ENCODE measurements around the gene ZNF438. TPM values are rescaled to one million over a fixed set of nuclear protein-coding genes. Genes with fewer than 3 reads are reported as not detected.

Gene ZNF438
- total and polyA plus RNA-seq, 2 of the 4 experiments (the other 2 are of a cell fraction), result 1.8 to 2.9 TPM

GRCh38 chr10:31031558-31032257 is at the start of gene ZNF438 (continued):
- no peak for TF ChIP-seq RFX5 (IDR thresholded peaks at IDR 0.05; ENCODE audit: low read depth, low read length)
- no peak for TF ChIP-seq NFE2L2 (IDR thresholded peaks at IDR 0.05; ENCODE audit: low read depth, low read length)
- 0 out of 2 replicates have a peak, but pooled peaks have one; percentile 2 for TF ChIP-seq FOS (IDR thresholded peaks at IDR 0.05; ENCODE audit: low read depth, low read length)
- no peak for TF ChIP-seq MAFK (IDR thresholded peaks at IDR 0.05; ENCODE audit: low read depth, low read length)
- TF ChIP-seq SMC3 (IDR thresholded peaks at IDR 0.05; ENCODE audit: low read depth, low read length), result peak; percentile 49

GRCh38 chr10:31076610-31076988 is 44.9 kb upstream of the ZNF438 start:
- no peaks in the 10 kb centered on the region for H3K36me3 ChIP-seq (ENCODE audit: control insufficient read depth, insufficient read depth, low read length)
- H3K9me3 ChIP-seq (ENCODE audit: control insufficient read depth, insufficient read depth, low read length), result no peaks in the 10 kb centered on the region
- no TSS peak for BruUV-seq (replicated peaks)
- ATAC-seq (ENCODE audit: low read depth) (no peak), DNase-seq (no peak)
- intact Hi-C loops (cut with micrococcal nuclease), result no loop called here
- in situ Hi-C loops (cut with MboI; ENCODE audit: low sequenced_read_pairs), result no loop called here
- peak overlapping the region; percentile 26; the same call in 1 of the 2 replicates for H3K4ac ChIP-seq (ENCODE audit: low read depth, low read length)
- peaks cover 6% of the 10 kb centered on the region; the same call in 1 of the 2 replicates for H3K9me1 ChIP-seq (ENCODE audit: insufficient read depth, low read length)
- no peak overlapping the region for H2BK5ac ChIP-seq (ENCODE audit: low read depth, low read length, poor library complexity, severe bottlenecking)
- H3K4me3 ChIP-seq (ENCODE audit: insufficient read depth, low read depth, low read length), result no peak overlapping the region
- no peak overlapping the region for H3K27ac ChIP-seq (ENCODE audit: insufficient read depth, low read length)
- CTCF ChIA-PET, result interaction anchor here (1.6 kb wide), 1 partner anchor 22 kb away, joined by 3 read pairs; no protein-coding TSS in a partner anchor
- no peak overlapping the region for H3K4me2 ChIP-seq (ENCODE audit: low read depth, low read length)
- H2AK9ac ChIP-seq (replicated peaks; ENCODE audit: low read depth, low read length, poor library complexity), result no peak overlapping the region
- no peaks in the 10 kb centered on the region for H4K20me1 ChIP-seq (ENCODE audit: insufficient read depth, low read length)
- H2BK15ac ChIP-seq (ENCODE audit: low read depth, low read length), result peak overlapping the region; percentile 80; the same call in 2 of the 3 replicates
- peak overlapping the region; percentile 78 for H2AK5ac ChIP-seq (ENCODE audit: low read depth, low read length)
- no peak overlapping the region for H3K23ac ChIP-seq (ENCODE audit: low read depth, low read length)
- H2BK120ac ChIP-seq (ENCODE audit: low read depth, low read length), result peak overlapping the region; percentile 44
- no peak overlapping the region for H3K9ac ChIP-seq (ENCODE audit: low read depth, low read length)
- no peak overlapping the region for H3K56ac ChIP-seq (ENCODE audit: extremely low read depth, insufficient read depth, low read length)
- peak overlapping the region; percentile 6 to 24; a peak in 1 of 4 replicates for H4K8ac ChIP-seq (ENCODE audit: low read depth in 2 of 2, low read length in 2 of 2)
- H2BK20ac ChIP-seq (ENCODE audit: low read depth, low read length), result peak overlapping the region; percentile 52; the same call in 1 of the 2 replicates
- H3K79me1 ChIP-seq (ENCODE audit: low read depth in 1 of 2, low read length in 2 of 2), result no peaks in the 10 kb centered on the region
- peak overlapping the region; percentile 65; the same call in 1 of the 2 replicates for H3K18ac ChIP-seq (ENCODE audit: low read depth, low read length)
- no peak overlapping the region for H2AFZ ChIP-seq (replicated peaks; ENCODE audit: low read length, poor library complexity)
- peak overlapping the region; percentile 40; the same call in 1 of the 2 replicates for H4K5ac ChIP-seq (ENCODE audit: low read depth, low read length)
- no peaks in the 10 kb centered on the region for H3K27me3 ChIP-seq (ENCODE audit: control insufficient read depth, insufficient read depth, low read length)
- peaks cover 12% of the 10 kb centered on the region for H3K4me1 ChIP-seq (ENCODE audit: control insufficient read depth, insufficient read depth, low read length)
- dilution Hi-C loops (cut with HindIII; ENCODE audit: low sequenced_read_pairs, unreplicated experiment), result no loop called here
- H4K91ac ChIP-seq (ENCODE audit: insufficient read depth, low read depth, low read length), result peak overlapping the region; percentile 48
- POLR2A ChIA-PET (ENCODE audit: unreplicated experiment), result no interaction called here
- 0 out of 2 replicates have a peak overlapping the region, but pooled peaks have one; percentile 70 for H3K14ac ChIP-seq (replicated peaks; ENCODE audit: low read depth, low read length)
- no CpG with 5 or more reads among the region's 6 CpGs for WGBS, 2 experiments (ENCODE audit: extremely low coverage in 2 of 2, insufficient read length in 1 of 2)
- TF ChIP-seq CEBPB (IDR thresholded peaks at IDR 0.05; ENCODE audit: low read depth, low read length), result no peak
- TF ChIP-seq FOS (IDR thresholded peaks at IDR 0.05; ENCODE audit: low read depth, low read length), result no peak
- no peak for TF ChIP-seq POLR2A (IDR thresholded peaks at IDR 0.05; ENCODE audit: low read depth, low read length)
- no peak for TF ChIP-seq NFE2L2 (IDR thresholded peaks at IDR 0.05; ENCODE audit: low read depth, low read length)
- TF ChIP-seq SMC3 (IDR thresholded peaks at IDR 0.05; ENCODE audit: low read depth, low read length), result no peak
- TF ChIP-seq MAFK (IDR thresholded peaks at IDR 0.05; ENCODE audit: low read depth, low read length), result no peak
- TF ChIP-seq RAD21 (IDR thresholded peaks at IDR 0.05; ENCODE audit: low read length), result no peak
- TF ChIP-seq CTCF (conservative IDR thresholded peaks at IDR 0.05; ENCODE audit: low read depth, low read length), result no peak
- TF ChIP-seq CHD1 (IDR thresholded peaks at IDR 0.05; ENCODE audit: low read depth, low read length), result no peak
- no peak for TF ChIP-seq BHLHE40 (IDR thresholded peaks at IDR 0.05; ENCODE audit: low read depth, low read length)
- no peak for TF ChIP-seq RCOR1 (IDR thresholded peaks at IDR 0.05; ENCODE audit: insufficient replicate concordance, low read length)
- no peak for TF ChIP-seq MAZ (IDR thresholded peaks at IDR 0.05; ENCODE audit: borderline replicate concordance, low read depth, low read length)
- no peak for TF ChIP-seq MXI1 (IDR thresholded peaks at IDR 0.05; ENCODE audit: borderline replicate concordance, low read depth, low read length)
